Left ventricle myocardium inferior (tissue), 1 donor: ENCODE data around the gene APP. TPM values are rescaled to one million over a fixed set of nuclear protein-coding genes. Genes with fewer than 3 reads are reported as not detected.

Experiments
- DNase-seq: peaks from one replicate; pipeline ENCODE4 v3.0.0-alpha.2; 2020
- H3K27ac ChIP-seq: fragments of 200-600 bp; replicated peaks from 2 replicates; pipeline ENCODE4 v1.8.0; 2021
- H3K27me3 ChIP-seq: fragments of 200-600 bp; 2 replicates; pipeline ENCODE4 v1.8.0; 2021; ENCODE audit warnings: low read depth
- H3K36me3 ChIP-seq: fragments of 200-600 bp; 2 replicates; pipeline ENCODE4 v1.8.0; 2021
- H3K4me1 ChIP-seq: fragments of 200-600 bp; 2 replicates; pipeline ENCODE4 v1.8.0; 2021
- H3K4me3 ChIP-seq: fragments of 200-600 bp; 2 replicates; pipeline ENCODE4 v1.8.0; 2021; ENCODE audit warnings: mild to moderate bottlenecking, moderate library complexity
- H3K9me3 ChIP-seq: fragments of 200-600 bp; replicated peaks from 2 replicates; pipeline ENCODE4 v1.8.0; 2021
- intact Hi-C: fragments of 100-400 bp; cut with micrococcal nuclease; formaldehyde crosslinking; loops from one replicate; pipeline ENCODE4 v1.11.0; 2022
- total RNA-seq: library from RNA; stranded (reverse); fragmentation: NEBNext Ultra II Directional; extraction: Animal tissue kit (Norgen Biotek cat#: 25700); gene quantifications from one replicate; pipeline ENCODE4 v1.2.1, GENCODE V29; 2021
- TF ChIP-seq, protein P1 (sequence below): fragments of 200-600 bp; IDR thresholded peaks from 2 replicates; pipeline ENCODE4 v1.8.0; 2021; ENCODE audit warnings: antibody characterized with exemption, mild to moderate bottlenecking, borderline replicate concordance
- donor health status: DM: no; HTN: yes; CAD: no; lungs with severe emphysema.

The APP gene
- total RNA-seq, 1 donor from 2014 or later = 332 TPM

DNA sequence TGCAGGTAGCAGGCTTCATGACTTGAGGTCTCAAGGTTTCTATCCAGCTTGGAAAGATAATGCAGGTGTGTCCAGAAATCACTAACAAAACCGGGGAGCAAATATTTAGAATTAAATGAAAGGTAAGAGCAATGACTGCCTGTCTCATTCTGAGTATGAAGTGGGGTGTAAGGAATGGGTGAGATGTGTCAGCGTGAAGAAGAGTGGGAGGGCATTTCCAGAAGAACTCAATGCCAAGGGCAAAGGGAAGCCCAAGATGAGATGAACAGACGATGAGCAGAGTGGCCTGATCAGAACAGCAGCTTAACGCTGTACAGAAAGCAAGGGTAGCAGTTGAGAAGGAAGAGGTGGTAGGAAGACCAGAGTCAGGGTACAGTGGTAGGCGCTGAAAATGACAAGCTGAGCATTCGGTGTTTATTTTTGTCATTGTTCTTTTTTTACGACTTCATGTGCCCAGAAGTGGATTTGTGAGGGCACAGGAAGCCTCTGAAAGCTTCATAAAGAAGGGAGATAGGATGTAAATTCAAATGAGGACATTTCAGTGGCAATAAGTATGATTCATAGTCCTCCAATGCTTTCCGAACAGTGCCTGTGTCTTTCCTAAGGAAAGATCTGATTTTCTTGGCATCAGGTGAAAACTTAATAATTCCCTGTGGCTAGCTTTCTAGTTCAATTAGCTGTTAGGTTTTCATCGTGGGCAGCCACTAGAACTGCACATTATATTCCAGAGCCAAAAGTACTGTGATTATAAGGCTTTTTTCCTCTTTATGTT is 190.5 kb downstream of the APP start:
- TF ChIP-seq, protein P1, sequence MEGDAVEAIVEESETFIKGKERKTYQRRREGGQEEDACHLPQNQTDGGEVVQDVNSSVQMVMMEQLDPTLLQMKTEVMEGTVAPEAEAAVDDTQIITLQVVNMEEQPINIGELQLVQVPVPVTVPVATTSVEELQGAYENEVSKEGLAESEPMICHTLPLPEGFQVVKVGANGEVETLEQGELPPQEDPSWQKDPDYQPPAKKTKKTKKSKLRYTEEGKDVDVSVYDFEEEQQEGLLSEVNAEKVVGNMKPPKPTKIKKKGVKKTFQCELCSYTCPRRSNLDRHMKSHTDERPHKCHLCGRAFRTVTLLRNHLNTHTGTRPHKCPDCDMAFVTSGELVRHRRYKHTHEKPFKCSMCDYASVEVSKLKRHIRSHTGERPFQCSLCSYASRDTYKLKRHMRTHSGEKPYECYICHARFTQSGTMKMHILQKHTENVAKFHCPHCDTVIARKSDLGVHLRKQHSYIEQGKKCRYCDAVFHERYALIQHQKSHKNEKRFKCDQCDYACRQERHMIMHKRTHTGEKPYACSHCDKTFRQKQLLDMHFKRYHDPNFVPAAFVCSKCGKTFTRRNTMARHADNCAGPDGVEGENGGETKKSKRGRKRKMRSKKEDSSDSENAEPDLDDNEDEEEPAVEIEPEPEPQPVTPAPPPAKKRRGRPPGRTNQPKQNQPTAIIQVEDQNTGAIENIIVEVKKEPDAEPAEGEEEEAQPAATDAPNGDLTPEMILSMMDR = no peak
- peaks cover 44% of the 10 kb centered on the region for H3K4me1 ChIP-seq
- peak overlapping the region; percentile 29 for H3K27ac ChIP-seq
- H3K9me3 ChIP-seq = no peaks in the 10 kb centered on the region
- no peak overlapping the region for H3K4me3 ChIP-seq
- peaks cover 36% of the 10 kb centered on the region for H3K36me3 ChIP-seq
- no peaks in the 10 kb centered on the region for H3K27me3 ChIP-seq
- no peak for DNase-seq
- intact Hi-C loops = no loop called here

GRCh38 chr21:25977068-25977611 is 193.4 kb downstream of the APP start:
- TF ChIP-seq, protein P1 = no peak
- no peak for DNase-seq
- Histone ChIP-seq H3K4me1 (peaks cover 23% of the 10 kb centered on the region), H3K36me3 (peaks cover 61% of the 10 kb centered on the region), H3K27ac (peak overlapping the region; percentile 6), H3K27me3 (no peaks in the 10 kb centered on the region), H3K4me3 (no peak overlapping the region), H3K9me3 (no peaks in the 10 kb centered on the region)
- intact Hi-C loops = no loop called here

DNA sequence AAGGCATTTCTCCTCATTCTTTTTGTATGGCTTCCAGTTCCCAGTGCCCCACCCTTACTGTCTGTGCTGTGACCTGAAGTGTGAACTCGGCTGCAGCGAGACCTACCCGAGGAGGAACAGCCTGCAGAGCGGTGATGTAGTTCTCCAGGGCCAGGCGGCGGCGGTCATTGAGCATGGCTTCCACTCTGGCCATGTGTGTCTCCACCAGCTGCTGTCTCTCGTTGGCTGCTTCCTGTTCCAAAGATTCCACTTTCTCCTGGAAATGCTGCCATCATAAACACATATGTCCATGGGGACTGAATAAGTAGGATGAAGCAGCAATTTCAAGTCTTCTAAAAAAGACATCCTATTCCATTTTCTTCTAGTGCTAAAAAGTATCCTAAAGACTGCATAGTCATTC is 195.6 kb downstream of the APP start:
- Histone ChIP-seq H3K36me3 (peaks cover 50% of the 10 kb centered on the region), H3K9me3 (no peaks in the 10 kb centered on the region), H3K4me3 (no peak overlapping the region), H3K27ac (peak overlapping the region; percentile 34), H3K27me3 (no peaks in the 10 kb centered on the region), H3K4me1 (peaks cover 23% of the 10 kb centered on the region)
- intact Hi-C loops = no loop called here
- peak; percentile 69 for DNase-seq
- TF ChIP-seq, protein P1 = no peak

DNA sequence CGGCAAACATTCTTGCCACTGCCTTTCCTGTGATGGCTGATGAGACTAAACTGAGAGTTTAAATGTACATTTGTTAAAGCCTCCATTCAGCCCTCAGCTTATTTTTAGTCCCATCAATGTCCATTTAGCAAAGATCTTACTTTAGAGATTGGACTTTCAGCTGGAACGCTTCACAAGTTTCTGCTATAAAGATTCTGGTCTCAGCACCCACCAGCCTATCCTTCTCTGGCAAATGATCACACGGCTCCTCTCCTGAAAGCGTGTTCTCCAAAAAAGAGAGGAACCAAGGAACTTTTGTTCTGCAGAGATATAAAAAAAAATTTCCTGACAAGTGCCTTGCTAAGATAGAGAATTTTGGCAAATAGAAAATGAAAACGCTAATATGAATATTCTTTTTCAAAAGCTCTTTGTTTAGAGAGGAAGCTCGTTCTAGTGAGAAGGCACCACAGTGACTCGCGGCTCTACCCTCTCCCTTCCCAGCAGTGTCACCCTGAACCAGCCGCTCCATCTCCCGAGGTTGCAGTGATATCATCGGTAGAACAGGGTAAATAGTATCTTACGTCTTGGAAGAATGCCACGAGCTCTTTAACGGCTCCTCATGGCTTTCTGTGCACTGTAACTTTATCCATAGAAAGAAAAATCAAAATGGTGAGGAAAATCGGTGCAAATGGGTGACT is 200.2 kb downstream of the APP start:
- H3K9me3 ChIP-seq = no peaks in the 10 kb centered on the region
- H3K4me3 ChIP-seq = peak overlapping the region; percentile 37
- peaks cover 47% of the 10 kb centered on the region for H3K36me3 ChIP-seq
- peak; percentile 20 for DNase-seq
- H3K27me3 ChIP-seq = no peaks in the 10 kb centered on the region
- H3K4me1 ChIP-seq = peaks cover 31% of the 10 kb centered on the region
- H3K27ac ChIP-seq = peak overlapping the region; percentile 69
- intact Hi-C loops = no loop called here
- TF ChIP-seq, protein P1 = no peak

GRCh38 chr21:25967901-25968438 is 202.6 kb downstream of the APP start:
- Histone ChIP-seq H3K4me1 (peaks cover 41% of the 10 kb centered on the region), H3K27ac (peak overlapping the region; percentile 64), H3K4me3 (no peak overlapping the region), H3K36me3 (peaks cover 25% of the 10 kb centered on the region), H3K27me3 (no peaks in the 10 kb centered on the region), H3K9me3 (no peaks in the 10 kb centered on the region)
- intact Hi-C loops = no loop called here
- no peak for DNase-seq
- TF ChIP-seq, protein P1 = no peak
